GM23338 (cell line): ENCODE data around the gene PRMT1. TPM values are rescaled to one million over a fixed set of nuclear protein-coding genes. Genes with fewer than 3 reads are reported as not detected.

Source experiments
- ATAC-seq: fragments of 200-7000 bp; cut with Tn5 transposase; 3 replicates; pipeline ENCODE4 v1.9.1; 2020
- DNase-seq: peaks from one replicate; pipeline ENCODE4 v3.0.0-alpha.2; 2015; ENCODE audit warnings: low spot score
- H2AFZ ChIP-seq: fragments of 200-600 bp; sonication (generic); 2 replicates; pipeline ENCODE4 v1.8.0; 2016; ENCODE audit warnings: antibody characterized with exemption, mild to moderate bottlenecking, moderate library complexity
- H3F3A ChIP-seq: fragments of 200-600 bp; sonication (generic); replicated peaks from 2 replicates; pipeline ENCODE4 v1.8.0; 2017; ENCODE audit warnings: antibody characterized with exemption, mixed run types, low read depth
- H3K27ac ChIP-seq: fragments of 200-600 bp; sonication (generic); 2 replicates; pipeline ENCODE4 v1.6.1; 2016; ENCODE audit warnings: low read depth
- H3K27me3 ChIP-seq: fragments of 200-600 bp; sonication (generic); 2 replicates; pipeline ENCODE4 v1.8.0; 2016; ENCODE audit warnings: mild to moderate bottlenecking, mixed run types, moderate library complexity; ENCODE audit not compliant: insufficient read depth
- H3K36me3 ChIP-seq: fragments of 200-600 bp; sonication (generic); 2 replicates; pipeline ENCODE4 v1.8.0; 2016; ENCODE audit warnings: mild to moderate bottlenecking; ENCODE audit not compliant: insufficient read depth
- H3K4me1 ChIP-seq: fragments of 200-600 bp; sonication (generic); 2 replicates; pipeline ENCODE4 v1.8.0; 2016; ENCODE audit warnings: mild to moderate bottlenecking, moderate library complexity; ENCODE audit not compliant: insufficient read depth
- H3K4me2 ChIP-seq: fragments of 200-600 bp; sonication (generic); 2 replicates; pipeline ENCODE4 v1.7.1; 2017; ENCODE audit warnings: mixed run types
- H3K4me3 ChIP-seq: fragments of 200-600 bp; sonication (generic); 2 replicates; pipeline ENCODE4 v1.6.1; 2016; ENCODE audit warnings: mixed run types
- H3K79me2 ChIP-seq: fragments of 200-600 bp; sonication (generic); replicated peaks from 2 replicates; pipeline ENCODE4 v1.8.0; 2017; ENCODE audit warnings: mild to moderate bottlenecking; ENCODE audit not compliant: insufficient read depth
- H3K9me2 ChIP-seq: fragments of 200-600 bp; sonication (generic); 2 replicates; pipeline ENCODE4 v1.8.0; 2017; ENCODE audit not compliant: insufficient read depth
- H4K20me1 ChIP-seq: fragments of 200-600 bp; sonication (generic); replicated peaks from 2 replicates; pipeline ENCODE4 v1.8.0; 2017; ENCODE audit warnings: mild to moderate bottlenecking; ENCODE audit not compliant: insufficient read depth
- H3K27ac Mint-ChIP-seq: 2 replicates; pipeline ENCODE4 v1.8.0; 2020; ENCODE audit warnings: inconsistent platforms, mild to moderate bottlenecking, moderate library complexity, mixed read lengths
- H3K27me3 Mint-ChIP-seq: 3 replicates; pipeline ENCODE4 v1.8.0; 2022; ENCODE audit warnings: low read depth, mild to moderate bottlenecking, moderate library complexity, mixed read lengths, inconsistent platforms; ENCODE audit not compliant: insufficient read depth, poor library complexity
- H3K36me3 Mint-ChIP-seq: 3 replicates; pipeline ENCODE4 v1.8.0; 2021; ENCODE audit warnings: low read depth, mild to moderate bottlenecking, inconsistent platforms, moderate library complexity, mixed read lengths
- H3K4me1 Mint-ChIP-seq: 3 replicates; pipeline ENCODE4 v1.8.0; 2020; ENCODE audit warnings: mild to moderate bottlenecking, inconsistent platforms, mixed read lengths
- H3K4me3 Mint-ChIP-seq: 3 replicates; pipeline ENCODE4 v1.8.0; 2021; ENCODE audit warnings: moderate library complexity, mild to moderate bottlenecking, inconsistent platforms, mixed read lengths
- H3K9me3 Mint-ChIP-seq: 3 replicates; pipeline ENCODE4 v1.8.0; 2020; ENCODE audit warnings: moderate library complexity, mild to moderate bottlenecking, inconsistent platforms, mixed read lengths
- CTCF ChIP-seq, 2 experiments: fragments of 200-600 bp in 1 of 2; sonication (generic) in 1 of 2; conservative IDR thresholded peaks; 2 replicates each; pipeline versions ENCODE4 v1.5.1 to v1.6.1; 2016 to 2017; ENCODE audit warnings: antibody characterized with exemption in 2 of 2, low read depth in 2 of 2, mild to moderate bottlenecking in 2 of 2, moderate library complexity in 1 of 2
- ETS1 ChIP-seq: IDR thresholded peaks from 2 replicates; pipeline ENCODE4 v1.6.1; 2016; ENCODE audit warnings: antibody characterized with exemption
- EZH2 ChIP-seq: fragments of 200-600 bp; sonication (generic); IDR thresholded peaks from one replicate; pipeline ENCODE4 v1.8.0; 2017; ENCODE audit warnings: antibody characterized with exemption, mild to moderate bottlenecking, low read depth; ENCODE audit not compliant: unreplicated experiment
- EZH2phosphoT487 ChIP-seq: fragments of 200-600 bp; sonication (generic); IDR thresholded peaks from one replicate; pipeline ENCODE4 v1.8.1; 2018; ENCODE audit warnings: antibody characterized with exemption; ENCODE audit not compliant: unreplicated experiment
- NANOG ChIP-seq: IDR thresholded peaks from 2 replicates; pipeline ENCODE4 v1.6.1; 2016; ENCODE audit warnings: antibody characterized with exemption, borderline replicate concordance
- STAT1 ChIP-seq: IDR thresholded peaks from one replicate; pipeline ENCODE4 v1.6.1; 2016; ENCODE audit warnings: antibody characterized with exemption; ENCODE audit not compliant: unreplicated experiment
- ZNF114 ChIP-seq: fragments of 250-450 bp; sonication (Bioruptor Pico); IDR thresholded peaks from 2 replicates; pipeline ENCODE4 v1.5.0; 2020; ENCODE audit warnings: mild to moderate bottlenecking, moderate library complexity
- ZNF462 ChIP-seq: fragments of 250-450 bp; sonication (Bioruptor Pico); IDR thresholded peaks from 2 replicates; pipeline ENCODE4 v1.5.0; 2020; ENCODE audit warnings: mild to moderate bottlenecking, moderate library complexity
- polyA plus RNA-seq: library from polyadenylated mRNA; unstranded; fragments of >200 nt; fragmentation: Nextera tagmentation; extraction: Ambion mirVana; gene quantifications from 2 replicates; pipeline ENCODE4 v1.2.1, GENCODE V29; 2016
- total RNA-seq: library from RNA; depleted of rRNA; stranded (reverse); fragments of >200 nt; shearing (Covaris generic); gene quantifications from 2 replicates; pipeline ENCODE4 v1.2.3, GENCODE V29; 2014

The PRMT1 gene
- total and polyA plus RNA-seq, 2 experiments from 2014 or later = 590 to 700 TPM

GRCh38 chr19:49684251-49684982 is 7.3 kb downstream of the PRMT1 start:
- Mint-ChIP-seq H3K27me3 (peaks cover 36% of the 10 kb centered on the region), H3K9me3 (no peaks in the 10 kb centered on the region), H3K27ac (no peak overlapping the region), H3K4me1 (peaks cover 54% of the 10 kb centered on the region), H3K4me3 (no peak overlapping the region), H3K36me3 (peaks cover 70% of the 10 kb centered on the region)
- Histone ChIP-seq H3K27me3 (no peaks in the 10 kb centered on the region), H3K27ac (peak overlapping the region; percentile 72), H3K4me2 (no peak overlapping the region), H3K4me3 (no peak overlapping the region), H3K79me2 (peaks cover 45% of the 10 kb centered on the region), H3K4me1 (peaks cover 34% of the 10 kb centered on the region), H2AFZ (no peak overlapping the region), H4K20me1 (peaks cover 56% of the 10 kb centered on the region), H3K9me2 (no peaks in the 10 kb centered on the region), H3F3A (peaks cover 71% of the 10 kb centered on the region), H3K36me3 (peaks cover 44% of the 10 kb centered on the region)
- ATAC-seq (peak; percentile 59), DNase-seq (peak; percentile 75)
- TF ChIP-seq NANOG (no peak), ETS1 (no peak), ZNF114 (CRISPR knock-in tag) (no peak), STAT1 (no peak), ZNF462 (CRISPR knock-in tag) (no peak), CTCF (conservative IDR thresholded peaks at IDR 0.05; ENCODE audit: low read depth in 2 of 2) (peak; percentile 60 to 70), EZH2phosphoT487 (no peak), EZH2 (no peak)
